Epithelial cell of proximal tubule (primary cell): ENCODE results near the gene FDX2. TPM values are rescaled to one million over a fixed set of nuclear protein-coding genes. Genes with fewer than 3 reads are reported as not detected.

Experiments
- DNase-seq: peaks from one replicate; pipeline ENCODE4 v3.0.0-alpha.2; 2011; ENCODE audit warnings: low read depth
- H3K4me3 ChIP-seq: 2 replicates; pipeline ENCODE4 v1.5.1; 2011; ENCODE audit warnings: low read depth, mild to moderate bottlenecking, low read length
- CTCF ChIP-seq: conservative IDR thresholded peaks from 2 replicates; pipeline ENCODE4 v1.5.1; 2012; ENCODE audit warnings: low read depth, mild to moderate bottlenecking, low read length
- total RNA-seq: library from RNA; depleted of rRNA; stranded (reverse); fragments of >200 nt; gene quantifications from 2 replicates; pipeline ENCODE4 v1.2.3, GENCODE V29; 2015

The FDX2 gene
- total RNA-seq, 1 donor from 2014 or later: 57.6 TPM

DNA sequence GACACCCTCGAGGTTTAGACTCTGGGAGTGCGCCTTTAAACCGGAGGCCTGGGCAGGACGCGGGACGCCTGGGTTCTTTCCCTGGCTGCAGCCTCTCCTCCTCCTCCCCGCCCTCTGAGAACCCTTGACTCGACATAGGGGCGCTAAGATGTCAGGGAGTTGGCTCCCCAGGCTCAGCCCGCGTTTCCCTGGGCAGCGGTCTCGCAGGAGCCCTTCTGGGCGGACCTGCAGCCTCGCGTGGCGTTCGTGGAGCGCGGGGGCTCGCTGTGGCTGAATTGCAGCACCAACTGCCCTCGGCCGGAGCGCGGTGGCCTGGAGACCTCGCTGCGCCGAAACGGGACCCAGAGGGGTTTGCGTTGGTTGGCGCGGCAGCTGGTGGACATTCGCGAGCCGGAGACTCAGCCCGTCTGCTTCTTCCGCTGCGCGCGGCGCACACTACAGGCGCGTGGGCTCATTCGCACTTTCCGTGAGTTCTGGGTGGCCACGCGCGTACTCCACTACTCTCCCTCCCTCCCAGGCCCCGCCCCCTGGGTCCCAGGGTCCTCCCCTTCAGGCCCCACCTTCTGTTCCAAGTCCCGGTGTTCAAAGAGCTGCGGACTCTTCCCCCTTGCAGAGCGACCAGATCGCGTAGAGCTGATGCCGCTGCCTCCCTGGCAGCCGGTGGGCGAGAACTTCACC lies 24.8 kb downstream of the FDX2 start:
- H3K4me3 ChIP-seq: peak overlapping the region; percentile 43
- DNase-seq: no peak
- TF ChIP-seq CTCF: no peak

DNA sequence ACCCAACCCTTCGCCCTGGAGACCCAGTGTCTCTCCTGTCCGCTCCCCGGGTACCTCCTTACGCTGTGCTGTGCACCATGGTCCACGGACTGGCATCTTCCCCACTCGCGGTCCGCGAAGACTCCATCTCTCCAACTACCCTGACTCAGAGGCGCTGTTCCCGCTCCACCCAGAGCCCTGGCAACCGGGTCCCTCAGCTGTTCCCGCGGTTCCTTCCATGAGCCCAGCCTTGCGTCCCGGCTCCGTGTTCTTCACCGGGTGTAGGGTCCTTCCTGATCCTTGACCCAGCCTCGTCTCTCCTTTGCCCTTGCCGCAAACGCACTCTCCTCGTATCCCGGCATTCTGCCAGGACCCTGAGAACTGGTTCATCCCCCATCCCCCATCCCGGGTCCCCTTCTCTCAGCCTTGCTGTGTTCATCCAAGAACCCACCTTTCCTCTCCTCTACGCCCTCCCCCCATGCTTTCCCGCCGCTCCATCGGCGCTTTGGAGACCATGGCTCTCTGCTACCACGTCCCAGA lies 25.4 kb downstream of the FDX2 start:
- DNase-seq: no peak
- no peak overlapping the region for H3K4me3 ChIP-seq
- no peak for TF ChIP-seq CTCF

- TF ChIP-seq CTCF: no peak
- H3K4me3 ChIP-seq: peak within 1 kb of the TSS; percentile 43
- DNase-seq: no peak
These were observed 25.9 kb downstream of the FDX2 start, which contains the start of gene ICAM5 for GRCh38 chr19:10289836-10290356. Gene ICAM5 (plus strand): TSS chr19:10289952. CDS start chr19:10290044, 92 bp downstream.

GRCh38 chr19:10289167-10289835 lies 26.5 kb downstream of the FDX2 start:
- DNase-seq: no peak
- peak overlapping the region; percentile 20 for H3K4me3 ChIP-seq
- TF ChIP-seq CTCF: no peak

GRCh38 chr19:10288662-10289166 lies 27.1 kb downstream of the FDX2 start:
- peak overlapping the region; percentile 20 for H3K4me3 ChIP-seq
- no peak for TF ChIP-seq CTCF
- DNase-seq: no peak

DNA sequence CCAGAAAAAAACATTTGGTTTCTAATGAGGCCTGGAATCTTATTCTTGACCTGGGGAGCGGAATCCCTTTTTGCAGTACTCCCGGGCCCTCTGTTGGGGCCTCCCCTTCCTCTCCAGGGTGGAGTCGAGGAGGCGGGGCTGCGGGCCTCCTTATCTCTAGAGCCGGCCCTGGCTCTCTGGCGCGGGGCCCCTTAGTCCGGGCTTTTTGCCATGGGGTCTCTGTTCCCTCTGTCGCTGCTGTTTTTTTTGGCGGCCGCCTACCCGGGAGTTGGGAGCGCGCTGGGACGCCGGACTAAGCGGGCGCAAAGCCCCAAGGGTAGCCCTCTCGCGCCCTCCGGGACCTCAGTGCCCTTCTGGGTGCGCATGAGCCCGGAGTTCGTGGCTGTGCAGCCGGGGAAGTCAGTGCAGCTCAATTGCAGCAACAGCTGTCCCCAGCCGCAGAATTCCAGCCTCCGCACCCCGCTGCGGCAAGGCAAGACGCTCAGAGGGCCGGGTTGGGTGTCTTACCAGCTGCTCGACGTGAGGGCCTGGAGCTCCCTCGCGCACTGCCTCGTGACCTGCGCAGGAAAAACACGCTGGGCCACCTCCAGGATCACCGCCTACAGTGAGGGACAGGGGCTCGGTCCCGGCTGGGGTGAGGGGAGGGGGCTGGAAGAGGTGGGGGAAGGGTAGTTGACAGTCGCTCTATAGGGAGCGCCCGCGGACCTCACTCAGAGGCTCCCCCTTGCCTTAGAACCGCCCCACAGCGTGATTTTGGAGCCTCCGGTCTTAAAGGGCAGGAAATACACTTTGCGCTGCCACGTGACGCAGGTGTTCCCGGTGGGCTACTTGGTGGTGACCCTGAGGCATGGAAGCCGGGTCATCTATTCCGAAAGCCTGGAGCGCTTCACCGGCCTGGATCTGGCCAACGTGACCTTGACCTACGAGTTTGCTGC lies 28.7 kb downstream of the FDX2 start, which contains the start of gene ICAM4:
Gene ICAM4 (plus strand): TSS at position 153 of the 935 bp plus-strand sequence. CDS start 58 bp downstream, at position 211.
- H3K4me3 ChIP-seq: no peak within 1 kb of the TSS
- no peak for TF ChIP-seq CTCF

More for the DNA sequence above, 28.7 kb downstream of the FDX2 start, which contains the start of gene ICAM4:
- DNase-seq: no peak
